NCI-H146 (cell line): ENCODE measurements around the gene KCNN3.
A peak's percentile ranks its signal among the peaks of the same experiment; 100 is the strongest.
"Not testable (repeated sequence)": the region's sequence is repeated elsewhere in the genome, so short reads cannot be mapped to it uniquely, and the experiment has no call there.

Source experiments
- DNase-seq: peaks from one replicate; lab custom pipeline; 2025; lab: John Stamatoyannopoulos, UW

The KCNN3 gene

DNA sequence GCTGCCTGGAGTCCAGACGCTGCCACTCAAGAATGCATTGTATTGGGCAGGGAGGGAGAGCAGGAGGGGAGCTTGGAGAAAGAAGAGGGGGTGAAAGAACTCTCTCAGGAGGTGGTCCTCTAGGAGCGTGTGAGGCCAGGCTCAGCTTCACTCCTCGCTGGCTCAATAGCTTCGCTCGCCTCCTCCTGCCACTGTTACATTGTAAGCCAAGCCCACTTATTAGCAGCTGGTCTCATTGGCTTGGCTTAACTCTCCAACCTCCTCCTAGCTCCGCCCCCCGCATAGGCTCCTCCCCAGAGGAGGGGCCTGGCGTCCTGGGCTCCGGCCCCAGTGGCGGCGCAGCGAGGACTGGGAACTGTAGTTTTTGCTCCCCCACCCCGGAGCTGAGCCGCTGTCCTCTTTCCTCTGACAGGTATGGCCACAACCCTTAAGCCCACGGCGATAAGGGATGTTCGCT is at the start of gene KCNN3:
Gene KCNN3, minus strand, starts transcription at position 167 of the 457 bp plus-strand sequence. CDS start 317 bp downstream, outside the sequence.
- peak; percentile 94 for DNase-seq

DNA sequence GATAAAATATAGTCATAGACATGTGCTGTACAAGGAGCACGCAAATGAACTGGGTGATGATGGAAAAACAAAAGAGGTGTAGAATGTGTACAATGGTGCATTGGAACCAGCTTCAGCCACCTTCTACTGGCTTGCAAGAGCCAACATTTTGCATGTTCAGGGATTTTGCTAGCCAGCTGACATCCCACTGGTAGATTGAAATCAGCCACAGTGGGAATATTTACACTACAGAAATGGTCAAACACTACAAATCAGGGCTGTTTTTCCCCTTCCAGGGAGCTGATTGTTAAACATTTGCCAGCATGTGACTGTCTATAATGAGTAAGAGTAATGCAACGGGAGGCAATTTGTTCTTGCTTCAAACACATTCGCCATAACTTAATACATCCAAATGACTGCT is 43.2 kb upstream of the KCNN3 start:
- DNase-seq: peak; percentile 41

DNA sequence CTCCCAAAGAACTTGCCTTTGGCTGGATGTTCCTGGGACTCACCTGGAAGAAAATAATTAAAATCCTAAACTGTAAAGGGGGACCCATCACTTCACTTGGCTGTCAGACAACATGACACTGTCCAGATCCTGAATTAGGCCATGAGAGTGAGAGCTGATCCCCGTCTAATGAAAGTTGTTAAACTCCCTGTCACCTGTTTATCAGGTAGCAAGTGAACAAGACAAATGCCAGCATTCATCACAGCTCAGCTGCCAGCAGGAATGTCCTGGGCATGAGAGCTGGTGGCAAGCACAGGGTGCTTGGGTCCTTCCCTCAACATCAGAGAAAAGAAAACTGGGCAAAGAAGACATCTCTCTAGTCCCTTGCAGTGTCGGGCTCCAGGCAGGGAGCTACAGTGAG is 42.7 kb upstream of the KCNN3 start:
- no peak for DNase-seq

DNA sequence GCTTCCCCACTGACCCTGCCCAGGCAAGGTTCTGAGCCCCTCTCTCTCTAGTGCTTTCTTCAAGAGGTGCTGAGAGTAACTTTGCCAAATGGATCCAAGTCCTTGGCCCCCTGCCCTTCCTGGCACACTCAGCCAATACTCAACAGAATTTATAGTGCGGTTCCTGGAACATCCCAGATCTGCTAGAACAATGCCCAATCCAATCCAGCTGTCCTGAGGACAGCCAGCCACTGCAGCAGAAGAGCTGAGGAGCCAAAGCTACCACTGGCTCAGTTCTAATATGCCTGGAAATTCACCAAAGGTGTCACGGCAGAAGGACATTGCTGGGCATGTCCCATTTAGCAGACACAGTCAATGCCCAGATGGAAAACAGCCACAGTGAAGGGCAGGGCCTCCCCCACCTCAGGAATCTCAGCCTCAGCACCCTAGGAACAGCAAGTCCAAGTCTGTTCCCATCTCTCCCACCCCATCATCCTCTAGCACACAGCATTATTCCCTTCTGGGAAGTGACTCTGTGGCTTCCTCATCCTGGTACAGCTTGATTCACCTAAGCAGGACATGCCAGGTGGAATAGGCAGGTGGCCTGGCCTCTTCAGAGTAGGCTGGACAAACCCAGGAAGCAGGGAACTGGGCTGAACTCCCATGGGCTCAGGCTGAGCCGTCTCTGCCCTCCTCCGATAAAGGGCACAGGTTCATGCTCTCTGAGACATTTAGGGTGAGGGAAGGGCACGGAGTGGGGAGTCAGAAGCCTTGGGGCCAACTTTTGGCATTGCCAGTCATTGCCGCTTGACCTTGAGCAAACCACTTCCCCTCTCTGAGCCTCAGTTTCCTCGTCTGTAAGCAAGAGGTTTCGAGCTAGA is 41.8 kb upstream of the KCNN3 start:
- DNase-seq: no peak

DNA sequence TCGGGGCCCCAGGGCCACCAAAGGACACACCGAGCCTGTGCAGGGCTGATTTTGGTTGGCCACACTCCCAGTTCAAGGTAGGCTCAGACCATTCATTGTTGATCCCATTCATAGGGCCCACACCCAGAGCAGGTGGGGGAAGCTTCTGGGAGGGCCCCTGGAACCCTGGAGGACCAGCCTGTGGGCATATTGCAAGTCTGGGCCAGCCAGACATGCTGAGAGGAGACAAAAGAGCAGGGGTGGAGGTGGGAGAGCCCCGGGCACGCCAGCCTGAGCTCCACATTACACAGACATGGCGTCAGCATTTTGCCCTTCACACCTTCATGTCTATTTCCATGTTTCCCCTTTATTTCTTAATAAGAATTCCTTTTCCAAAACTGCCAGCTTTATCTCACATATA is 40.8 kb upstream of the KCNN3 start:
- no peak for DNase-seq

DNA sequence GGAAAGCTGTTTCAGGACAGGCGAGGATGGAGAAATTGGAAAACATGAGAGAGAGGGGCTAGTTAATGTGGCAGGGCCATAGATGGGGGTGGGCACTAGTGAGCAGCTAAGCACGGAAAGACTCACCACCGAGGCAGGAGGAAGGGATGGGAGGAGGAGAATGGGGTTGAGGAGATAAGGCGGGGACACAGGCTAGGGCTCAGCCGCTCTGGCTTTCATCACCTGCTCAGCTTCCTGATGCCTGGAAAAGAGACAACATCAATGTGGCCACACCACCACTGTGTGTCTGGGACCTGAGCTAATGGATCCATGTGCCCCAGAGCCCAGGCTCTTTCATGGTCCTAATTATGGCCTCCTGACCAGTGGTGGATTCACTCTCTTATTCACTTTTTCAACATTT is 38.9 kb upstream of the KCNN3 start:
- DNase-seq: no peak

DNA sequence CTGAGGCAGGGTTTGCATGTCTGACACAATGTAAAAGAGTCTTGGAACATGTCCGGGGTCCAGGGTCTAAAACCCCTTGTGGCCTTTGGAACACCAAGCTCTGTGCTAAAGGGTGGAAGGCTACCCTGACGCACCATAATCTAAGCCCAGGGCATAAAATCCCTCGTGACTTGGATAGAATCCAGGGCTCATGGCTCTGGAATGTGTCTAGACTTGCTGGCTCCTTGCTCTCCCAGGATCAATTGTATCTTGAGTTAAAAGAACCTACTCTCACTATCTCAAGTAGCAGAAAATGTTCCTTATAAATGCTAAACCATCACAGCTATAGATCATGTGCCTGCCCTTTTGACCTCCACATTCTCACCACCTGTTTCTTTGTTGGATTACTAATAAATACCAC is 38.0 kb upstream of the KCNN3 start:
- DNase-seq: not testable (repeated sequence)

DNA sequence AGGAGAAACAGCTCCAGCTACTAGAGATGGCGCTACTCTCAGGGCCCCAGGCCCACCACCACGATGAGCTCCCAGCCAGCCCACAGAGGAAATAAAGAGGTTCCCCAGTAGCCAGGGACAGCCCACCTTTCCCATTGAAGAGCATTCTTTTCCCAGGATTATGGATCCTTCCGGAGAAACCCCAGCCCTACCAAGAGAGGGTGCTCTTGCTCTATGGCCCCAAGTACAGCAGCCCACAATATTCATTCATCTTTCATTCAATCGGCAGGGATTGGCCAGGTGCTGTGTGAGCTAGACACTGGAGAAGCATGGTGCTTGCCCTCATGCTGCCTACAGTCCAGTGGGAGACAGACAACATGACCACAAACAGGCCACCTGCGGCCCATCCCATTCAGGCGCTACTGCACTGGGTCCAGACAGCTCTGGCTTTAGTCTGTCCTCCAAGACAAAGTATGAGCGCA is 36.6 kb upstream of the KCNN3 start:
- DNase-seq: no peak

DNA sequence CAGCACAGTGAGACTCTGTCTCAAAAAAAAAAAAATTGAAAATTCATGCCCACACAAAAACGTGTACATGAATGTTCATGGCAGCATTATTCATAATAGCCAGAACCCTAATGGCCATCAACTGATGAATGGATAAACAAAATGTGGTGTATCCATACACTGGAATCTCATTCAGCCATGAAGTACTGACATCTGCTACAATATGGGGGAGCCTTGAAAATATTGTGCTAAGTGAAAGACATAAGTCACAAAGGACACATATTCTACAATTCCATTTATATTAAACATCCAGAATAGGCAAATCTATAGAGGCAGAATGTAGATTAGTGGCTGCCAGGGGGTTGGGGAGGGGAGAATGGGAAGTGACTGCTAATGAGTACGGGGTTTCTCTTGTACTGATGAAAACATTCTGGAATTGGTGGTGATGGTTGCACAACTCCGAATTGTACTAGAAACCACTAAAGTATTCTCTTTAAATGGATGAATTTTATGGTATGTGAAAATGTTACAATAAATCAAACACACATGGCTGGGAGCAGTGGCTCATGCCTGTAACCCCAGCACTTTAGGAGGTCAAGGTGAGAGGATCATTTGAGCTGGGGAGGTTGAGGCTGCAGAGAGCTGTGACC is 33.0 kb upstream of the KCNN3 start:
- DNase-seq: no peak

DNA sequence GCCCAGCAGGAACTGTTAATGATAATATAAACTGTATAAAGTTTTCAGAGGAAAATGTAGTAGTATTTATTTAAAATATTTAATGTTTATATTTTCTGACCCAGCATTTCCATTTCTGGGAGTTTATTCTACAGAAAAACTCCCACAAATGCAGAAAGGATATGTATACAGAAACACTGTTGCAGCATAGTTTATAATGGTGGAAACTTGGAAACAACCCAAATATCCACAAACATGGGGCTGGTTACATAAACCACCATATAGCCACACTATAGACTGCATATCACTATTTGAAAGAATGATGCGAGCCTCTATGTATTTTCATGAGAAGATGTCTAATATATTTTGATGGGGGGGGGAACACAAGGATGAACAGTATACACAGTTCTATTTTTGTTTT is 31.5 kb upstream of the KCNN3 start:
- no peak for DNase-seq

DNA sequence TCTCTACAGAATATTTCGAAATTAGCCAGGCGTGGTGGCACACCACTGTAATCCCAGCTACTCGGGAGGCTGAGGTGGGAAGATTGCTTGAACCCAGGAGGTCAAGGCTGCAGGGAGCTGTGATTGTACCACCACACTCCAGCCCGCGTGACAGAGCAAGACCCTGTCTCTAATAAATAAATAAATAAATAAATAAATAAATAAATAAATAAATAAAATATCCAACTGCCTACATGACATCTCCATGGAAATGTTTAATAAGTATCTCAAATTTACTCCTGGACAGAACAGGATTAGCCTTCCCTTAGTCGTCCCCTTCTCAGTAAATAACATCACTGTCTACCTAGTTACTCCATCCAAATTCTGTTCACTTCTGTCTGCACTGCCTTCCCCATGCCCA is 29.0 kb upstream of the KCNN3 start:
- no peak for DNase-seq

DNA sequence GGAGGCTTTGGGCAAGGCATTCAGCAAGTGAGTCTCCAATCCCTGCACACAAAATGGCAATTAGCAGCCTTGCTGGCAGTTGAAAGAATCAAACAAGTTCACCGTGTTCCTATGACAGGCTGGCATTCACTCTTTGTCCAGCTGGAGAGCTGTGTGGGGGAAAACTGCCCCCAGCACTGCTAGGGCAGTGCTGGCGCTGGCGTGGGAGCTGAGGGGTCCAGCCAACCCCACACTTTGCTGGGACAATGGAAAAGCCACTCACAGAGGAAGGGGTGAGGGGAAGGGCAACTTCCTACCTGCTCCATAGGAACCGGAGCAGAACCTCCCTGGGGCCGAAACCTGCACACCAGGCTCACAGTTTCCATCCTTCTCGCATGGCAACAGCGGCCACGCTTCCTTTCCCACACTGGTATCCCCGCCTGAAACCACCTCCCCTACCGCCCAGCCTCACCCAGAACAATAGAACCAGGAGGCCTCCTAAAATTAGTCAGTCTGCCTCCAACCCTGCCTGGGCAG is 26.7 kb upstream of the KCNN3 start:
- DNase-seq: no peak

DNA sequence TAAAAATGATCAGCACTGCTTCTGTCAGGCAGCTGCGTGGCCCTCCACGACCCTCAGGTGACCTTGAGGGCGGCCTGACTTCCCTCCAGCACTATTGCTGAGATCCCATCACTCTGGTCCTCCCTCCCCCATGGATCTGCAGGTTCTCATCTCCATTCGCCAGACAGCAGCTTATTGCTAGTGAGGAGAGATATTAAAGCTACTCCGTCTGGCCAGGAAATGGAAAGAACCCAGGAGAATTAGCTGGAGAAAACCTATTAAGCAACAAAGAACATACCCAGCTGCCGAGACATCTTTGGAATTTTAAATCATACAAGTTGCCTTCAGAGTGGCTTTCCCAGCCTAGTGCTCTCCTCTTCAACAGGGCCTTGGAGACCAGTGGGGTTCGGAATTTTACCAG is 25.7 kb upstream of the KCNN3 start:
- DNase-seq: no peak

DNA sequence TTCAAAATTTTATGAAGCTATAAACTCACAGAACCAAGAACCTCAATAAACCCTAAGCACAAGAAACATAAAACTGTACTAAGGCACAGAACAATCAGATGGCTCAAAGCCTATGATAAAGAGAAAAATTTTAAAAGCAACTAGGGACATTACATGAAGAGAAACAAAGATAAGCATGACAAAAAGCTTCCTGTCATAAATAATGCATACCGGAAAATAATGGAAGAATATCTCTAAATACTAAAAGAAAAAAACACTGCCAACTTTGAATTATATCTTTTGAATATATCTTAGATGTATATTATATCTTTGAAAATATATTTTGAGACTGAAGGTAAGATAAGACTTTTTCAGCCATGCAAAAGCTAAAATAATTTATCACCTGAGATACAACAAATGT is 21.4 kb upstream of the KCNN3 start:
- no peak for DNase-seq

DNA sequence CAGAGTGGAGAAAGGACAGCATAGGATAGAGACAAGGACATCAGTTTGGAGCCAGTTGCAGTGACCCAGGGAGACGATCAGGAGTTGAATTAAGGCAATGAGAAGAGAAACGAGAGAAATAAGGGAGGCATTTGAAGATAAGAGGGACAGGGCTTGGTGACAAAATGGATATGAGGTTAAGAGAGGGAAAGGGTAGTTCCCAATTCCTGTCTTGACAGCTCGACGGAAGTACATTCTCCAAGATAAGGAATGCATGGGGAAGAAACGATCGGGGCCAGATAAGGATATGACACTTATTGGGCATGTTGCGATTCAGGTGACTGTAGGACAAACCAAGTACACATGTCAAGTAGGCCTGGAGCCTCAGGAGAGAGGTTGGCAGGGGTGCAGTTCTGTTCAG is 18.7 kb upstream of the KCNN3 start:
- no peak for DNase-seq

DNA sequence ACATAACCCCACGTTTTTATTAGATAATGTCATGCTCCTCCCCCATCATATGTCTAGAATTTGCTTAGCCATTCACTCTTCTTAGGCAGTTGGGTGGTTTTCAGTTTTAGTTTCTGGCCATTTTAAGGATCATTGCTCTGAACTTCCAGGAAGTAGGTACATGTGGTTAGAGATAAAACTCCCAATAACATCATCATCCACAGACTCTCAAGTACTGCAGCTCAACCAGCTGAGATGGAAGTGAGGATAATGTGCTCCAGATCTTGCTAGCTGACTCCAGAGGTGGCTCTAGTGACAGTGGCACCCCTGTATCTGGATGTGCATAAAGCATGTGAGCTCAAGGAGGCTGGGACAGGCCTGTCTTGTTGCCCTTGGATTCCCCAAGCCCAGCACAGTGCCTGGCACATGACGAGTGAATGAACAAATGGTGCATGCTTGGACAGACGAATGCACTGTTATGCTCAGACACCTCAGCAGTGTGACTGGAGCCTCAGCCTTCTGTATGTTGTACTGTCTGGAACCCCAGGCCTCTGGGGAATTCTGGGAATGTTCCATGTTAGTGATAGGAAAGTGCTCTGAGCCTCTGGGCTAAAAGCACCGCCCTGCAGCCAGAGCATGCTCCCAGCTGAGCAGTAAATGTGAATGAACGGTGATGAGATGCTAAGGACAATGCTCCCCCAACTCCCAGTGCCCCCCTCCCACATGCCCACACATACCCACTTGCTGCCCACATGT is 16.4 kb upstream of the KCNN3 start:
- DNase-seq: no peak

DNA sequence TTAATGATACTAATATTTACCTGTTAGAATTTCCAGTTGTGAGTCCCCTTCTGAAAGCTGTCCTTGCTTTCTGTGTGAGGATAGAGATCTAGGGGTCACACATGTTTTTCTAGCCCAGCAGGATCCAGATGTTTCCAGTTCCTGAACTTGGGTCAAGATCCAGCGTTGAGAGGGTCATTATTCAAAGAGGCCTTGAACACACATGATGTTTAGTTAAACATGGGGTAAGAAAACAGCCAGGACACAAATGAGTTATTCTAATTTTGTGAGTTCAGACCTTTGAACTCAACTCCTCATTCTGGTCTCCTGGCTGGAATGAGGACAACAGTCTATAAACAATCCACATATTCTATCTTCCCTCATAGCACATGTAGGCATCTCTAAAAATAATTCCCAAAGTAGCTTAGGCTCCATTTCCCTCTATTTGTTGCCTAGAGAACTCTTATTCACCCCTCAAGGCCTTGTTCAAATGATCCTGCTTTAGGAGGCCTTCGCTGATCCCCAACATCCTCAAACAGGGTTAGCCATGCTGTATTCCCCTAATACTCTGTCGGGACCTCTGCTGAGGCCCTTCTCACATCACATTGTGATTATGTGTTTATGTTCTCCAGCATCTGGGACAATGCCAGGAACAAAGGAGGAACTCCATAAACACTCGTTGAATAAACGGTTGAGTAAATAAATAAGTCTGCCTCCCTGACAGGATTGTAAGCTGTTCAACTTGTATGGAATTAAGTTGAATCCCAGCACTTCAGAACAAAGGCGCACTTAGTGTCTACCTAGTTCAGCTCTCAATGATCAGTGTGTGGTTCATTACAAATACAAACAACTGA is 15.0 kb upstream of the KCNN3 start:
- no peak for DNase-seq

DNA sequence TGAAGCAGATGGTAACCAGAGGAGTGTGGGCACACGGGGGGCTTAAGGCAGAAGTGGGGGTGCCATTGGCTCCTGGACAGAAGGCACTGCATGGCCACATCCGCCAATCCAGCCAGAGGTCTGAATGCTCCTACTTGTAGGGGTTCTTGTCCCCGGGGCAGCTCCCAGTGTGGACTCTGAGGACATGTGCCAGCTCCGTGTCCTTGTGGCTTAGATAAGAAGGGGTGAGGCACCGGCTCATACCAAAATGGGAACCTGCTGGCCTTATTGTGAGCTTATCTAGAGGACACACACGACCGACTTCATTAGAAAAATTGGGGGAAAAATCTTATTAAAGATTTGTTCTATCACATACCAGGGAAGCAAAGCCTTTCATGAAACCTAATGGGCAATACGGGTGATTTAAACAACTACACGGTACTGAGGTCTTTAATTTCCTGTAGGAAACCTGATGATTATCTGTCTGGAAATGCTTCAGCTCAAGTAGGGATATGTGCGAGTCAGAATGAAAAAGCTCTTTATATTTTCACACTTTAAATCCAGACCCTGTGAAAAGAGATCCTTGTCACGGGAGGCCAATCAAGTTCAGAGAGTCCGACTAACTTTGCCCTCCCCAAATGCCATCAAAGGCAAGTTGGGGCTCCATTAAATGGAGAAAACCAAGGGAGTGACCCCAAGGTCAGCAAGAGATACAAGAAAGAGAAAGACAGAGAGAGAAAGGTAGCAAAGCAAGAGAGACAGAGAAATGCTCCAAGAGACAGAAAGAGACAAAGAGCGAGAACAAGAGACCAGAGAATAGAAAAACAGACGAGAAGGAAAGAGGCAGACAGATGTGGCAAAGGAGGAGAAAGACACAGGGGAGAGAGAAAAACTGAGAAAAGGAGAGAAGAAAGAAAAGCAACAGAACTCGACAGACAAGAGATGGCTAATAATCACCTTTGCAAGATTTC is 14.1 kb upstream of the KCNN3 start:
- DNase-seq: no peak

DNA sequence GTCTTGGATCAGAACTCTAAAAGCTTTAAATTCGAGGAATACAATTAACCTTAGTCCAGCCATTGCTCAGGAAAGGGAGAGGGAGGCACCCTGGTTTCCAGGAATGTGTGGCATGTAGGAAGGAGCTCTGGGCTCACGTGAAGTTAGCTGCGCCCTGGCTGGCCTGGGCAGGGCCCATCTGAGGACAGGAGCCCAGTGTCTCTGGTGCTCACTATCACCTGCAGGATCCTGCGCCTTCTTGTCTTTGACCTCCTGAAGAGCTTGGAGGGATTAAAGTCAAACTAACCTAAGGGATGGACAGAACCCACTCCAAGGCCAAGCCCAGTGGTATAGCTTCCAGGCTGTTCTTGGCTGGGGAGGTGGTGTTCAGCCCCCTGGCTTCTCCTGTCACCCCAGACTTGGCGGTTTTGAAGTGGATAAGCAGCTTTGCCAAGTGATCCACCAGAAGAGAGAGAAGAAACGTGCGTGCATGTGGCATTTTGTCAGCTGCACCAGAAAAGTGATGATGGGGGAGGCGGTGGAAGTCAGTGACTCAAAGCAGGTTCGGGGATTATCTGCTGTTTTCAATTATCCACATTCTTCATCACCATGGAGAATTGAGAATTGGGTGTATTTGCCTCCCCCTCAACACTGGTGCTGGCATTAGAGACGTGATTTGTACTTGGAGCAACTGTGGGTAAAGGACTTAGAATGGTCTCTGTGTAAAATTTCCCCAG is 11.9 kb upstream of the KCNN3 start:
- DNase-seq: no peak

DNA sequence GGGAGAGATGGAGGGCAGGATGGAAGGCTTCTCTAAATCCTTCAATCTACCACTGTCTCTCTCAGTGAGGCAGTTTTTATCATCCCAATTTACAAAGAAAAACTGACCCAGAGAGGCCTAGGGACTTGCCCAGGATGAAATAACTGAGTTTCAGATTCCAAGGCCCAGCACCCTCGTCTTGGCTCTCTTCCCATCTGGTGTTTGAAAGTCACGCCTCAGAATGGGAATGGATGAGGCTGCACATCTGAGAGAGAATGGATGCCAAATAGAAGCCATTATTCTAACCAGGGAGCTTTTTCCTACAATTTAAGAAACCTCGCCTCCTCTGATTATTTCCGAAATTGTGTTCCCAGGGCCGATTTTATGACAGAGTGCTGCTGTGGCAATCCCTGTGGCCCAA is 10.6 kb upstream of the KCNN3 start:
- DNase-seq: no peak
